Central memory CD4-positive, alpha-beta T cell (primary cell): ENCODE measurements around the gene KCTD6.
"Not testable (repeated sequence)": the region's sequence is repeated elsewhere in the genome, so short reads cannot be mapped to it uniquely, and the experiment has no call there.

Experiments used
- DNase-seq: peaks from one replicate; pipeline ENCODE4 v3.0.0; 2022

KCTD6 gene

GRCh38 chr3:58527440-58527839, 35.5 kb downstream of the KCTD6 start:
- not testable (repeated sequence) for DNase-seq

- DNase-seq, result no peak
These were observed 36.7 kb downstream of the KCTD6 start for GRCh38 chr3:58528629-58529028.

GRCh38 chr3:58529516-58530353, 37.8 kb downstream of the KCTD6 start:
- DNase-seq, result no peak

GRCh38 chr3:58530354-58530865, 38.5 kb downstream of the KCTD6 start:
- DNase-seq, result no peak

GRCh38 chr3:58531555-58531954, 39.7 kb downstream of the KCTD6 start:
- DNase-seq, result no peak

- DNase-seq, result no peak
These were observed 40.1 kb downstream of the KCTD6 start for GRCh38 chr3:58531956-58532355.

GRCh38 chr3:58532794-58533220, 40.9 kb downstream of the KCTD6 start:
- DNase-seq, result peak; percentile 71

GRCh38 chr3:58534592-58535494, 42.9 kb downstream of the KCTD6 start:
- no peak for DNase-seq

GRCh38 chr3:58535531-58536500, 43.9 kb downstream of the KCTD6 start:
- no peak for DNase-seq

- no peak for DNase-seq
These were observed 44.9 kb downstream of the KCTD6 start, which contains the start of gene ACOX2 for GRCh38 chr3:58536501-58537411. Gene ACOX2, minus strand, starts transcription at chr3:58537190. Its CDS starts 2,084 bp downstream, at chr3:58535106.

GRCh38 chr3:58537412-58538301, 45.8 kb downstream of the KCTD6 start:
- DNase-seq, result no peak

GRCh38 chr3:58539626-58540025, 47.7 kb downstream of the KCTD6 start:
- no peak for DNase-seq

- no peak for DNase-seq
These were observed 48.4 kb downstream of the KCTD6 start for GRCh38 chr3:58540176-58540858.

- DNase-seq, result no peak
These were observed 52.6 kb downstream of the KCTD6 start for GRCh38 chr3:58544541-58544940.

GRCh38 chr3:58551636-58552180, 59.8 kb downstream of the KCTD6 start:
- no peak for DNase-seq
